Stimulated activated CD4-positive, alpha-beta T cell treated with anti-CD3 and anti-CD28 coated beads, Interleukin-12 subunit alpha, Interleukin-12 subunit beta, amount 100 ng/mL, for 4 hours (primary cell): Measurements from ENCODE around the gene TAF4.
"Not testable (repeated sequence)": the region's sequence is repeated elsewhere in the genome, so short reads cannot be mapped to it uniquely, and the experiment has no call there.

Experiments
- DNase-seq: peaks from one replicate; pipeline ENCODE4 v3.0.0-alpha.2; 2020

Gene TAF4

DNA sequence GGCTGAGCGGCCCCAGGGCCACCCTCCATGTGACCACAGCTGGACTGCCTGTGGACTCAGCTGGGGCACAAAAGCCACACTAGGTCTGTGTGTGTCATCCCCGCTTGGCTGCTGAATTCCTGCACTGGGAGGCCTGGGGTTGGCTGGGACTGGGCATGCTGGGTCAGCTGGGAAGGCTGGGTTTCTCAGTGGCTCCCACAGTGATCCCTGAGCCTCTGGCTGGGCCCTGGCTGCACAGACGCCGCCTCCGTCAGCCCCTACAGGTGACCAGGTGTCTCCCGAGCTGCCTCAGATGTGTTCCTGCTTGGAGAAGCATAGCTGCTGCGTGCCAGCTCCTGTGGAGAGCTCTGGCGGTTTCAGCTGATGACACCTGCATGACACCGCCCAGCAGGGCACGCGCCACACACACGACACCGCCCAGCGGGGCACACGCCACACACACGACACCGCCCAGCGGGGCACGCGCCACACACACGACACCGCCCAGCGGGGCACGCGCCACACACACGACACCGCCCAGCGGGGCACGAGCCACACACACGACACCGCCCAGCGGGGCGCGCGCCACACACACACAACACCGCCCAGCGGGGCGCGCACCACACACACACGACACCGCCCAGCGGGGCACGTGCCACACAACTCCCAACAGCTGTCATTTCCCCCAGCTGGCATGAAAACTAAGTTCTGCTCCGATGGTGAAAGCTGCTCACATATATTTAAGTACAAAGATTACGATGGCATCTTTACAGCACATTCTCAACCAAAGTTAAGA is 88.8 kb downstream of the TAF4 start:
- DNase-seq, result no peak

DNA sequence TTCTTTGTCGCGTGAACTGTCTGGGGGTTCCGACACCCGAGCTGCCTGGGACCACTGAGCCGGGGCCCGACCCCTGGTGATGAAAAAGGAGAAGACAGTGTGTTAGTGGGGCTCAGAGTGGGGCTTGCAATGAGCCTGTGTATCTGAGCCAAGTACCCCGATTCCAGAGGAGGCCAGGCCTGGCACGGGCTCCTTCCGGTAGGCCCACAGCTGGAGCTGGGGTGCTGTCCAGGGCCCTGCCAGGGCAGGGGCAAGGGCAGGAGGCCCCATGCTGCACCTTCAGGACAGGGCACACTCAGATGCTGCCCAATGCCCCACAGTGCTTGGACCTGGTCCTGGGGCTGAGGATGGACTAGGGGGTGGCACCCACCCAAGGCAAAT is 89.4 kb downstream of the TAF4 start:
- no peak for DNase-seq

DNA sequence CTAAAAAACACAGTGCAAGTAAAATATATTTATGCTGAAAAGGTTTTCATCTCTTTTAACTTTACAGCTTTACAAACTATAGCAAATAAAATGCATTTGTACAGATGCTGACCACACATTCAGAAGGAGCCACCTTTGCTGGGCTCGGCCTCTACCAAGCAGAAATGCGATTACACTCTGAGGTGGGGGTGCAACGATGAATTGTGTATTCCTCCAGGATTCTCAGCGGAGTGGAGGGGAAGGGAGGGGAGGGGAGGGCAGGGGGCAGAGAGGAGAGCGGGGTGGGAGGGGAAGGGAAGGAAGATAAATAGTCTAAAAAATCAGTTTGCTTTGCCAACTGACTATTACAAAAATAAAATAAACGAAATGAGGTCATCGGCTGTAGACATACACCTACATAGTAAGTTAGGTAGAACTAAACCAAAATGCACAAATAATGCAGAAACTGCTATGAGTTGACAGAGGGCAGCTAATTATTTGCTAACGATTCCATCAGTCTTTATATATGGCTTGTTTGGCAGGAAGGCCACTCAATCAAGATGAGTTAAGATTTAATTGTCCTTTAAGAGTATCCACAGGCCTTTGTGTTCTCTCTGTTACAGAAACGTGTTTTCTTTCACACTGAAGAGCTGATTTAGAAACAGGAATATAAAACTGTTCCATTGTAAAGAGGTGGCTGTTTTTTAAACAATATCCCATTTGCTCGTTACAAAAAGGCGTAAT is 90.1 kb downstream of the TAF4 start:
- DNase-seq, result no peak

DNA sequence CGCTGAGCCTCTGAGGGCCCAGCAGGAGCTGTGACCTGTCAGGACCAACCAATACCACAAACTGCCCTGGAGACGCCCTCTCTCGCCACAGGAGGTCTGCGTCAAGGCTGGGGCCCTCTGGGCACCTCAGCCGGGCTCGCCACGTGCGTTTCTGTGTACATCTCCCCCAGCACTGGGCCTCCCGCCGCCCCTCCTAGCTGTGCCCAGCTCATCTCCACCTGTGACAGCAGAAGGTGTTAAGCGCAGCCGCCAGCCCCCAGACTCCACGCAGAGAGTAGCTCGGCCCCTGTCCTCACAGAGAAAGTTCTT is 91.4 kb downstream of the TAF4 start:
- no peak for DNase-seq

DNA sequence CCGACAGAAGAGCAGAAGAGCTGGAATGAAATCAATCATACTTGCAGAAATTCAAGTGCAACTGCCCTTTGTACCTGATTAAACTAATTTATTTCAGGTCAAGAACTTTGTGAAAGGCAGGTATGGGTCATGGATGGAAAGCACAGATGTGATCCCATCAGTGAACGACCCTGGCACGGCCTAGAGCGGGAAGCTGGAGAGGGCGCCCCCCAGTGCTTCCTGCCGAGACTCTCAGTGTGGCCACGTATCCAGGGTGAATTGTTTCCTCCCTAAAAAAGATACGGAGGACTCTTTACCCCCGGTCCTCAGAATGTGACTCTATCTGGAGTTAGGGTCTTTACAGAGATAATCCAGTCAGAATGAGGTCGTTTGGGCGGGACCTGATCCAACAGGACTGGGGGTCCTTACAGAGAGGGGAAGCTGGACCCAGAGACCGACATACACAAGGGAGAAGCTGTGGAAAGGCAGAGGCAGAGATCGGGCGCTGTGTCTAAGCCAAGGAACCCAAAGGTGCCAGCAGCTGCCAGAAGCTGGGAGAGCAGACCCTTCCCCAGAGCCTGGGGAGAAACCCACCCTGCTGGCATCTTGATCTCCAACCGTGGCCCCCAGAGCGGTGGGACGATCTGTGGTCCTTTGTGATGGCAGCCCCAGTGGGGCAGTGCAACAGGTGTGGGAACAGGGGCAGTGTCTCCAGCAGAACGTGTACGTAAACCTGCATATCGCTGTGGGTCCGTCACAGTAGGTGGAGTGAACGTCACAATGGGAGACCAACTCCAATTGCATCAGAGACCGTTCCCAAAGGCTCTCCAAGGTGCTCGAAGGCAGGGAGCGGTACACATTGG is 91.9 kb downstream of the TAF4 start:
- DNase-seq, result no peak

DNA sequence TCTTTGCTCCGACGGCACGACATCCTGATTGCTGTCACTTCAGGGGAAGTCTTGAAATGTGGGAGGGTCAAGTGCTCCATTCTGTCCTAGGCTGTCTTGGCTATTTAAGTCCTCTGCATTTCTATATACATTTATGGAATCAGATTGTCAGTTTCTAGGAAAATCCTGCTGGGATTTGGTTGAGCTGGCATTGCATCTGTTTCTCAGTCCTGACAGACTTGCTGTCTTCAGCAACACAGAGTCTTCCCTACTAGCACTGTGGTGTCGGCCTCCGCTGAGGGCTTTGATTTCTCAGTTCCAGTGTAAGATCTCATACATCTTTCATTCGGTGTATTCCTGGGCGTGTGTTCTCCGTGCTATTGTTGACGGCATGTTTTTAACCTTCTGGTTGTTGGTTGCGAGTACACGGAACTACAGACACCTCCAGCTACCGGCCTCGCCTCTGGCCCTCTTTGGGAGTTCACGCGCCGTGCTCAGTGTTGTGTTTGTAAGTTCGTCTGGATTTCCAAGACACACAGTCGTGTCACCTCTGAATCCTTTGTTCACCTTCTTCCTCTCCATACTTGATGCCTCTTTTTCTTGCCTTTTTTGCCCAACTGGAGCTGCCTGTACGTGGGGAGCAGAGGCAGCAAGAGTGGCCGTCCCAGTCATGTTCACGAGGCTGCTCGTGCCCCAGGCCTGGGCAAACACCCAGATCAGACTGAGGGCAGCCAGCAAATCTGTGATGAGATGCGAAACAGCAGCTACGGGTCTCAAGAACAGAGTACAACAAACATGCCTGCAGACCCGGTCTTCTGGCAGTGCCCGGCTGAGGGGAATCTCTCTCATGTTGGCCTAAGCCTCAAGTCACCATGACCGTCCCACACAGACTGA is 92.8 kb downstream of the TAF4 start:
- no peak for DNase-seq

DNA sequence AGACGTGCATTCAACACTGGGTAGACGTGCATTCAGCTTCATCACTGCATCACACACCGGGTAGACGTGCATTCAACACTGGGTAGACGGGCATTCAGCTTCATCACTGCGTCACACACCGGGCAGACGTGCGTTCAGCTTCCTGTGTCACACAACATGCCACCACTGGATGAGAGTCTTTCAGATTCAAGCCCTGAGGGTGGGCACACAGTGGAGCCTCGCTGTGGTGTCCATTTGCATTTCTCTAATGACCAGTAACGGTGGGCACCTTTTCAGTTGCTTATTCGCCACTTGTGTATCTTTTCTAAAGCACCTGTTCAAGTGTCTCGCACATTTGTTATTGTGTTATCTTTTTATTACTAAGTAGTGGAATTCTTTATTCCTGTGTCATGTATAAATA is 94.1 kb downstream of the TAF4 start:
- DNase-seq, result not testable (repeated sequence)

DNA sequence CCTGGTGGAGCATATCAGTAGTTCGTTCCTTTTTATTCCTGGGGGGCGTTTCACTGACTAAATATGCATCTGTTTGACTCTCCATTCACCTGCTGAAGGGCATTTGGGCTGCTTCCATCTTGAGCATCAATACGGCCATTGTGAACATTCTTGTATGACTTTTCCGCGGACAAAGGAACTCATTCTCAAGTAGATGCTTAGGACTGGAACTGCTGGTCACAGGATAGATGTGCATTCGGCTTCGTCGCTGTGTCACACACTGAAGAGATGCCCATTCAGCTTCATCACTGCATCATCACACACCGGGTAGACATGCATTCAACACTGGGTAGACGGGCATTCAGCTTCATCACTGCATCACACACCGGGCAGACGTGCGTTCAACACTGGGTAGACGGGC is 95.3 kb downstream of the TAF4 start:
- DNase-seq, result no peak

DNA sequence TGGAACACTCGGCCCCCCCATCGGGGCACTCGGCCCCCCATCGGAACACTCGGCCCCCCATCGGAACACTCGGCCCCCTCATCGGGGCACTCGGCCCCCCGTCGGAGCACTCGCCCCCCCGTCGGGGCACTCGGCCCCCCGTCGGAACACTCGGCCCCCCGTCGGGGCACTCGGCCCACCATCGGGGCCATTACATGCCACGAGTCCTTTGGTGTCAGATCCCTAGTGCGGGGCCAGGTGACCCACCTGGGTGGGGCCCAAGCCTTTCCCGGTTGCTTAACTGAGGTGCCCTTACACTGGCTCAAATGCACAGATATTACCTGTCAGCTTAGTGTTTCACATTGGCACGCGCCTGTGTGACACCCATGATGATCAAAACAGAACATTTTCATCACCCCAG is 95.9 kb downstream of the TAF4 start:
- no peak for DNase-seq

DNA sequence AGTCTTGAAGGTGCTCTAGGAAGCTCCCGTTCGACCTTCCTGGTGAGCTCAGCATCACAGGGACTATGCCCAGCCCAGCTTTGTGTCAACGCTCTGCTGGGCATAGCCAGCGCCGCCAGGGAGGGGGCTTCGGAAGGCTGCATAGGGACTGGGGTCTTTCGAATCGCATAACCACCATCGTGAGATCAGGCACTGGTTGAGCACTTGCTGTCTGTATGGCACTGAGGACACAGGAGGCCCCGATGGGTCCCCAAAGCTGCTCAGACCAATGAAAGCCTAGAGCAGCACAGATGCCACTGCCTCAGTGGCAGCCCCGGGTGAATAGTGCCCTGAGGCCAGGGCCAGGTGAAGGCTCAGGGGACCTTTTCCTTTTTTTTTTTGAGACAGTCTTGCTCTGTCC is 96.7 kb downstream of the TAF4 start:
- DNase-seq, result no peak

DNA sequence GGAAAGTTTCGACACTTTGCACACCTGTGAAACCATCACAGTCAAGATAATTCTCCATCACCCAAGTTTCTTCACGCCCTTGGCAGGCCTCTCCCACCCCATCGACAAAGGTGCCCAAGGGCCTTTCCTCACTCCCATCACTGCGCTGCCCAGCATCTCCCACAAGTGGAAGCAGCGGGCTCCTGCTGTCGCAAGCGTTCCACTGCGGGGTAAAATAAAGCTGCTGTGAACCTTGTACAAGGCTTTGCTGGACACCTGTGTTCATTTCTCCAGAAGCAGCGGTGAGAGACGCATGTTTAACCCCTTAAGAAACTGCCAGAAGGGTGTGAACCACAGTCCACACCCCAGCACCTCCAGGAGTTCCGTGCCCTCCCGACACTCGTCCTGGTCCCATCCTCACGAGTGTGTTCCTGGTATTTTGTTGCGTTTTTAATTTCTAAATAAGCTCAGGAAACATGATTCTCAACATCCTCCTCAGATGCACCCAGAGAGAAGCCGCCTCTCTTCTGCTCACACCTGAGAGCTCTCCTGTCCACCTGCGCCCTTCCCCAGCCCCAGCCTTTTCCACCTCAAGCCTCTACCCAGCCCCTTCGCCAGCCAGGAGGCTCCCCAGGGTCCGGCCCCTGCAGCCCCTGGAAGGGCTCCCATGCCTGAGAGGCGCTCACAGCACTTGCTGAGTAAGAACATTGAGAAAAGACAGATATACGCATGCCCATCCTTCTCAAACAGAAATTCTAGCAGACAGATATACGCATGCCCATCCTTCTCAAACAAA is 97.5 kb downstream of the TAF4 start:
- DNase-seq, result no peak

DNA sequence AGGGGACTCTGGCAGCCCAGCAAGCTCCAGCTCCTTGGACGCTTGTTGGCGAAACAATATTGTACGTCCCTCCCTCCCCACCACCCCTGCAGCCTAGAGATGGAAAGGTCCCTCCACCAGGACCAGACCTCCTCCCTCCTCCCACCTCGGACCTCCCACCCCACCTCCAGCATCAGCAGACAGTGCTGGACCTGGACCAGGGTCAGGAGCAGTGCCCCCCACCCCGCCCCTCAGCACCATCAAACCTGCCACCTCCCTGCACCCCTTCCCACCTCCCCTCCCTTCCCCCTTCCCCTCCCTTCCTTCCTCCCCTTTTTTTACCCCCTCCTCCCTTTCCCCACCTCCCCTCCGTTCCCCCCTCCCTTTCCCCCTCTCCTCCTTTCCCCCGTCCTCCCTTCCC is 98.4 kb downstream of the TAF4 start:
- DNase-seq, result no peak

DNA sequence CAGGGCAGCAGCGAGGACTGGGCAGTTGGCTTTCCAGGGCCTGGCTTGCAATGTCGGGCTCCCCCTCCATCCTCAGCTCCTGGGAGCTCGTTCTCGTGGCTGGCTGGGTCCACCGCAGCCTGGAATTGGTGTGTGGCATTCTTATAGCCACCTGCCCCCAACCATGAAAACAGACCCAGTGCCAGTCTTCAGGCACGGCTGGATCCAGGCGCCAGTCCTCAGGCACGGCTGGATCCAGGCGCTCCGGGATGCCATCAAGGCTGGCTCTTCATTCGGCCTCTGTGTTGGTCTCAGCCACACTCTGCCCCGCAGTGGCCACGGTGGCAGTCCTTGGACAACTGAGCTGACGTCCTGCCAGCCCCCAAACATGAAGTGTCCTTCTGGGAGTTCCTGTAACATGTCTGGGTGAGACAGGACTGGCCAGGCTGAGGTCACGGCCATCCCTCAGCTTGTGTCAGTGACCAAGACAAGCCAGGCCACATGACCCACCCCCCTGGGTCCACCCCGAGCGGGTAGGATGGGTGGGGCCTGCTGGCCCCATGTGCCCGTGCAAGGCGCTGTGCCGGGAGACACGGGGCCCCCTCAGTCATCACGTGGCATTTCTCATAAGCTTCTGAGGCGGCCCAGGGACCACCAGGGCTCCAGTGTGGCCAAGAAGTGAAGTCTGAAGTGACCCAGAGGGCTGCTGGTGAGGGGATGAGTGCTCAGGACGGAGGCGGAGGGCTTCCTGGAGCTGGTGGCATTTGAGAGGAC is 99.0 kb downstream of the TAF4 start:
- DNase-seq, result no peak

DNA sequence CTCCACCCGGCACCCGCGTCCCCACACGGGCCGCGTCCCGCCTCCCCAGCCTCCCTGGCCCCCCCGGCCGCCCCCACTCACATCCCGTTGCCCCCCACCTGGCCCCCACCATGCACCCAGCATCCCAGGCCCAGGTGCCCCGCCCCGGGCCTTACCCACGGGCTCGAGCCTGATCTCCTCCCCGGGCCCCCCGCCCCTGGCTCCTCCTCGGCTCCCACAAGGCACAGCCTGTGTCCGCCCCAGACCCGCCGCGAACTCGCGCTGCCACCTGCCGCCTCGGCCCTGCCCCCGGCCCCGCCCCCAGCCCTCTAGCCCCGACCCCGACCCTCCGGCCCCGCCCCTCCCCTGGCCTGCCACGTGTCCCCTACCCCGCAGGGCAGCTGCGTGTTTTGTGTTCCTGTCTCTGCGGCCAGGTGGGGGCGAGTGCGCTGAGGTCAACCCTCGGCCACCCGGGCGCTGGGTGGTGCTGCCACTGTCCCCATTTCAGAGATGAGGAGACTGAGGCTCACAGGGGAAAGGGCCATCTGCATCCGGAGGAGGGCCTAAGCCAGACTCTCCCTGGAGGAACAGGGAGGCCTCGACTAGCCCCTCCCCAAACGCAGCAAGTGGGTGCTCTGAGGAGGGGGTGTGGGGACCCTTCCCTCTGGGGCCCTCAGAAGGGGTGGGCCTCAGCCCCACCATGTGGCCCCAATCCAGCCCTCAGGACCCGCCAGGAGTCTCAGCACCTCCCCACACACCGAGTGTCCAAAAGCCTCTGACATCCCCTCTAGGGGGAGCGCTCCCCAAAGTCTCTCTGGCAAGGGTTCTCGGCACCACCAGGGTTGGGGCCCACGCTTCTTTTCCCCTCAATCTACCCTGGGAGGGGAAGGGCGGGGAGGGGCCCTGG is 99.8 kb downstream of the TAF4 start:
- no peak for DNase-seq

DNA sequence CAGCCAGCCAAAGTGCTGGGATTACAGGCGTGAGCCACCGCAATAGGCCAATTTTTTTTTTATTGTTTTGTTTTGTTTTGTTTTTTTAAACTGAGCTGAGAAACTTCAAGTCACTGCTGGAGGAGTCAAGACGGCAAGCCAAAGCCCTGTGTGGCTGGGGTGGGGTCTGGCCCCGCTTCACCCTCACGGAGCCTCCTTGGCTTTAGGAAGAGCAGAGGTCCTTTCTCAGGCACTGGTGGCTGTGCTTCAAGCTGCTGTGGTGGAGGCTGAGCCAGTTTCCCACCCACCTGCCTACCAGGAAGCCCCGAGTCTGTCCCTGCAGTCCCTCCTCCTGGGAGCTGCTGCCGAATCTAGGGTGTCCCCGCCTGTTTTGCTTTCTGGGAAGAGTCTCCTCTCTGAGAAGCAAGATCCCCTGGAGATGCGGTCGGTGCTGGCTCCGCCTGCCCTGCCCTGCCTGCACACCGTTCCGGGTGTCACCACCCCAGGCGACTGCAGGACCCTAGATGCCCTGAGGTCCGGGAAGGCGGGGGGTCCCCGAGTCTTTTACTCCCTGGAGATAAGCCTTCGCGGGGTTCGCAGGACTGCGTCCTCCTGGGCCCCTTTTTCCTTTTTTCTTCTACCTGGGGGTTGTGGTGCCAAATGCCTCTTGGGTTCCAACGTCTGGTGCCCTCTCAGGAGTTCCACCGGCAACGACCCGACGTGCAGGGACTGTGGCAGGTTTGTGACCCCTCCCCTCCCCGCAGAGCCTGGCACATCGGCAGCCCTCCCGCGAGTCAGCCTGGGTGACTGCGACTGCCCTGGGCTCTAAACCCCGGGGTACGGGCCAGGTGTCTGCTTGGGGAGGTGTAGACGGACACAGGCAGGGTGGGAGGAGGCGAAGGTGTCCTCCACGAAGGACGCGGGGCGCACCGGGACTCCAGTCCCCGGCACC is 100.7 kb downstream of the TAF4 start:
- no peak for DNase-seq

DNA sequence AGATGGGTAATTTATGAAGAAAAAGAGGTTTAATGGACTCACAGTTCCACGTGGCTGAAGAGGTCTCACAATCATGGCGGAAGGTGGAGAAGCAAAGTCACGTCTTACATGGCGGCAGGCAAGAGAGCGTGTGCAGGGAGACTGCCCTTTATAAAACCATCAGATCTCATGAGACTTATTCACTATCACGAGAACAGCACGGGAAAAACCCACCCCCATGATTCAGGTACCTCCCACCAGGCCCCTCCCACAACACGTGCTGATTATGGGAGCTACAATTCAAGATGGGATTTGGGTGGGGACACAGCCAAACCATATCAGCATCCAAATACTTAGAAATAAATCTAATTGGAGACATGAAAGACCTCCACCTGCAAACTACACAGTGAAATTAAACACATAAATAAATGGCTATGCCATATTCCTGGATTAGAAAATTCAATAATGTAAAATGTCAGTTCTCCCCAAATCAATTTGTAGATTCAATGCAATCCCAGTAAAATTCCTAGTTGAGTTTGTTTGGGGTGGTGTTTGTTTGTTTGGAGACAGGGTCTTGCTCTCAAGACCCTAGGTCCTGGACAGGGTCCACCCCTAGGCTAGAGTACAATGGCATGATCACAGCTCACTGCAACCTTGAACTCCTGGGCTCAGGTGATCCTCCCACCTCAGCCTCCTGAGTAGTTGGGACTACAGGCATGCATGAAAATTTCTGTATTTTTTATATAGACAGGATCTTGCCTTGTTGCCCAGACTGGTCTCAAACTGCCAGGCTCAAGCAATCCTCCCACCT is 101.6 kb downstream of the TAF4 start:
- DNase-seq, result no peak

DNA sequence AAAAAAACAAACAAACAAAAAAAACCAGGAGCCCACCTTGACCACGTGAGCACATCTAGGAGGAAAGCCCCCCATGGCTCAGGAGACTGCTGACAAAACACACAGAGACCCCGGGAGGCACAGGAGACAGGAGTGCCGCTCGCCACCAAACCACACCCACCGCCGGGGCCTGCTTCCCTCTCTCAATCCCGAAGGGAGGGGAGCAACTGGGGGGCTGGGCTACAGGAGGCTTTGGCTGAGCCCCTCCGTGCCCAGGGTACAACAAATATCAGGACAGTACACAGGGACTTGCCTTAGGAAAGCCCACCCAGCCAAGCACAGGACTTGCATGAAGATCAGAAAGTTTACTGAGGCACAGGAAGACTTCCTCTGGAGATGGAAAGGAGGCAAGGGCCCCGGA is 102.5 kb downstream of the TAF4 start:
- no peak for DNase-seq

DNA sequence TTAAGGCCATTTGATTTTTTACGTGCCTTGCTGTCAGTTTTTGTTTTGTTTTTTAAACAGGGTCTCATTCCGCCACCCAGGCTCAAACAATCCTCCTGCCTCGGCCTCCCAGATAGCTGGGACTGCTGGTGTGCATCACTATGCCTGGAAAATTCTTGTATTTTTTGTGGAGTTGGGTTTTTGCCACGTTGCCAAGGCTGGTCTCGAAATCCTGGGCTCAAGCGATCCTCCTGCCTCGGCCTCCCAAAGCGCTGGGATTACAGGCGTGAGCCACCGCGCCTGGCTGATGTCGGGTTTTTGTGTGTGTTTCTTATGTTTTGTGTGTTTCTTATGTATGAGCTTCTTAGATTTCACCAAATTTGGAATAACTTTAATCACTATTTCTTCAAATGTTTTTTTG is 104.8 kb downstream of the TAF4 start:
- no peak for DNase-seq
